ENCODE data around the gene CCR7. TPM values are rescaled to one million over a fixed set of nuclear protein-coding genes. Genes with fewer than 3 reads are reported as not detected.

The CCR7 gene
- total RNA-seq, 1 donor from 2014 or later = 0.51 TPM

- TF ChIP-seq, protein P1, sequence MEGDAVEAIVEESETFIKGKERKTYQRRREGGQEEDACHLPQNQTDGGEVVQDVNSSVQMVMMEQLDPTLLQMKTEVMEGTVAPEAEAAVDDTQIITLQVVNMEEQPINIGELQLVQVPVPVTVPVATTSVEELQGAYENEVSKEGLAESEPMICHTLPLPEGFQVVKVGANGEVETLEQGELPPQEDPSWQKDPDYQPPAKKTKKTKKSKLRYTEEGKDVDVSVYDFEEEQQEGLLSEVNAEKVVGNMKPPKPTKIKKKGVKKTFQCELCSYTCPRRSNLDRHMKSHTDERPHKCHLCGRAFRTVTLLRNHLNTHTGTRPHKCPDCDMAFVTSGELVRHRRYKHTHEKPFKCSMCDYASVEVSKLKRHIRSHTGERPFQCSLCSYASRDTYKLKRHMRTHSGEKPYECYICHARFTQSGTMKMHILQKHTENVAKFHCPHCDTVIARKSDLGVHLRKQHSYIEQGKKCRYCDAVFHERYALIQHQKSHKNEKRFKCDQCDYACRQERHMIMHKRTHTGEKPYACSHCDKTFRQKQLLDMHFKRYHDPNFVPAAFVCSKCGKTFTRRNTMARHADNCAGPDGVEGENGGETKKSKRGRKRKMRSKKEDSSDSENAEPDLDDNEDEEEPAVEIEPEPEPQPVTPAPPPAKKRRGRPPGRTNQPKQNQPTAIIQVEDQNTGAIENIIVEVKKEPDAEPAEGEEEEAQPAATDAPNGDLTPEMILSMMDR (IDR thresholded peaks at IDR 0.05; ENCODE audit: unreplicated experiment) = no peak
- no peak for DNase-seq (ENCODE audit: low spot score)
- H3K36me3 Mint-ChIP-seq (ENCODE audit: low read depth, unreplicated experiment) = no peaks in the 10 kb centered on the region
- H3K4me3 Mint-ChIP-seq (ENCODE audit: unreplicated experiment) = no peak overlapping the region
- H3K27ac Mint-ChIP-seq (ENCODE audit: unreplicated experiment) = no peak overlapping the region
- no peaks in the 10 kb centered on the region for H3K9me3 Mint-ChIP-seq (ENCODE audit: unreplicated experiment)
- H3K4me1 Mint-ChIP-seq (ENCODE audit: unreplicated experiment) = peaks cover 9% of the 10 kb centered on the region
- H3K27me3 Mint-ChIP-seq (ENCODE audit: unreplicated experiment) = peaks cover 6% of the 10 kb centered on the region
These were observed 53.5 kb downstream of the CCR7 start for GRCh38 chr17:40511667-40512220.

DNA sequence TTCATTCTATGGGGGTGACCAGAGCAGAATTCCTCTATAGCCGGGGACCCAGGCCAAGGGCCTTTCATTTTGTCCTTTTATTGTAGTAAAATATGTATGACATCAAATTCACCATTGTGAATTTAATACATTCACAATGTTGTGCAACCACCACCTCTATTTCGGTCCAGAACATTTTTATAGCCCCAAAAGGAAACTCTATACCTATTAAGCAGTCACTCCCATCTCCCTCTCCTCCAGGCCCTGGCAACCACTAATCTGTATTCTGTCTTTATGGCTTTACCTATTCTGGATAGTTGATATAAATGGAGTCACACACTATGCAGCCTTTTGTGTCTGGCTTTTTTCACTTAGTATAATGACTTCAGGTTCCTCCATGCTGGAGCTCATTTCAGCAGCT lies 54.1 kb downstream of the CCR7 start:
- no peaks in the 10 kb centered on the region for H3K9me3 Mint-ChIP-seq (ENCODE audit: unreplicated experiment)
- TF ChIP-seq, protein P1 (IDR thresholded peaks at IDR 0.05; ENCODE audit: unreplicated experiment) = no peak
- peaks cover 3% of the 10 kb centered on the region for H3K4me1 Mint-ChIP-seq (ENCODE audit: unreplicated experiment)
- no peak for DNase-seq (ENCODE audit: low spot score)
- H3K36me3 Mint-ChIP-seq (ENCODE audit: low read depth, unreplicated experiment) = no peaks in the 10 kb centered on the region
- H3K27me3 Mint-ChIP-seq (ENCODE audit: unreplicated experiment) = peaks cover 6% of the 10 kb centered on the region
- no peak overlapping the region for H3K4me3 Mint-ChIP-seq (ENCODE audit: unreplicated experiment)
- H3K27ac Mint-ChIP-seq (ENCODE audit: unreplicated experiment) = no peak overlapping the region

DNA sequence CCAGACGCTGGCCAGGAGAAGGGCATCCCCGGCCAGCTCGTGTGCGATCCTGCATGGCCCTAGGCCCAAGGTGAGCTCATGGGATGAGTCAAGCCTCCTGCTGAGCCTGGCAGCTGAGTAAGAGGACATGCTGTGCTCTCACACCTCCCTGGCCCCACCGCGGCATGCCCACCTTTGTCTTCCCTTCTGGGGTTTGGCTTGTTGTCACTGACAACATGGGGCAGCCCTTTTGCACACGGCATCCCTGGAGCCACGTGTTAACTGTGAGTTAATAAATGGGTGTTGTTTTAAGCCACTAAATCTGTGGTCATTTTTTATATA lies 55.0 kb downstream of the CCR7 start:
- DNase-seq (ENCODE audit: low spot score) = no peak
- no peaks in the 10 kb centered on the region for H3K9me3 Mint-ChIP-seq (ENCODE audit: unreplicated experiment)
- H3K27me3 Mint-ChIP-seq (ENCODE audit: unreplicated experiment) = peaks cover 6% of the 10 kb centered on the region
- TF ChIP-seq, protein P1 (IDR thresholded peaks at IDR 0.05; ENCODE audit: unreplicated experiment) = no peak
- H3K27ac Mint-ChIP-seq (ENCODE audit: unreplicated experiment) = no peak overlapping the region
- peaks cover under 1% of the 10 kb centered on the region for H3K4me1 Mint-ChIP-seq (ENCODE audit: unreplicated experiment)
- H3K4me3 Mint-ChIP-seq (ENCODE audit: unreplicated experiment) = no peak overlapping the region
- H3K36me3 Mint-ChIP-seq (ENCODE audit: low read depth, unreplicated experiment) = no peaks in the 10 kb centered on the region

- no peak overlapping the region for H3K27ac Mint-ChIP-seq (ENCODE audit: unreplicated experiment)
- H3K4me1 Mint-ChIP-seq (ENCODE audit: unreplicated experiment) = no peaks in the 10 kb centered on the region
These were observed 55.5 kb downstream of the CCR7 start for GRCh38 chr17:40509626-40510327.

DNA sequence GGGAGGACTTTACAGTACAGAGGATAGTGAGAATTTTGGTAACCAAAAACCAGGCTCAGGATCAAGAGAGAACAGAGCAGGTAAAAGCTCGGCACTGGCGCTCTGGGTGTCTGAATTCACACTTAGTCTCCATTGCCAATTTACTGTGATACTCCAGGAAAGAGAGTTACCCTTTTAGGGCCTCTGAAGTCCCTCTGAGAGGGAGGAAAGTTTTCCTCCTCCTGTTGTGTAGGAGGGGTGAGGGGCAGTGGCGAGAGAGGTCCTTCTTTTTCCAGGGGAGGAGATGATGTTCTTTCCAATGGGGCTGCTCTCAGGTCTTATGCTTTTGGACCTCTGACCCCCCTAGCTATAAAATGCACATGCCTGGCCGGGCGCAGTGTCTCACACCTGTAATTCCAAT lies 58.5 kb downstream of the CCR7 start:
- TF ChIP-seq, protein P1 (IDR thresholded peaks at IDR 0.05; ENCODE audit: unreplicated experiment) = no peak
- H3K9me3 Mint-ChIP-seq (ENCODE audit: unreplicated experiment) = no peaks in the 10 kb centered on the region
- H3K4me3 Mint-ChIP-seq (ENCODE audit: unreplicated experiment) = no peak overlapping the region
- no peaks in the 10 kb centered on the region for H3K4me1 Mint-ChIP-seq (ENCODE audit: unreplicated experiment)
- H3K27me3 Mint-ChIP-seq (ENCODE audit: unreplicated experiment) = peaks cover 7% of the 10 kb centered on the region
- no peak overlapping the region for H3K27ac Mint-ChIP-seq (ENCODE audit: unreplicated experiment)
- DNase-seq (ENCODE audit: low spot score) = no peak
- H3K36me3 Mint-ChIP-seq (ENCODE audit: low read depth, unreplicated experiment) = no peaks in the 10 kb centered on the region

More at GRCh38 chr17:40509626-40510327, 55.5 kb downstream of the CCR7 start:
- Mint-ChIP-seq H3K9me3 (ENCODE audit: unreplicated experiment) (no peaks in the 10 kb centered on the region), H3K27me3 (ENCODE audit: unreplicated experiment) (peaks cover 6% of the 10 kb centered on the region), H3K4me3 (ENCODE audit: unreplicated experiment) (no peak overlapping the region), H3K36me3 (ENCODE audit: low read depth, unreplicated experiment) (no peaks in the 10 kb centered on the region)
- DNase-seq (ENCODE audit: low spot score) = no peak
- TF ChIP-seq, protein P1 (IDR thresholded peaks at IDR 0.05; ENCODE audit: unreplicated experiment) = no peak
